GM12872 (cell line): Measurements from ENCODE around the gene GRM7.

Experiments
- CTCF ChIP-seq: IDR thresholded peaks from 3 replicates; pipeline ENCODE4 v1.5.1; 2011; ENCODE audit warnings: low read depth, mild to moderate bottlenecking, low read length, moderate library complexity; ENCODE audit not compliant: insufficient read depth

GRM7 gene

GRCh38 chr3:7759630-7760029, 898.7 kb downstream of the GRM7 start:
- TF ChIP-seq CTCF, result no peak

GRCh38 chr3:7760718-7761117, 899.8 kb downstream of the GRM7 start:
- no peak for TF ChIP-seq CTCF

- TF ChIP-seq CTCF, result no peak
Measured at GRCh38 chr3:7764115-7764514, 903.2 kb downstream of the GRM7 start.

- TF ChIP-seq CTCF, result no peak
Measured at GRCh38 chr3:7766530-7766929, 905.6 kb downstream of the GRM7 start.

GRCh38 chr3:7779331-7779730, 918.4 kb downstream of the GRM7 start:
- no peak for TF ChIP-seq CTCF

- no peak for TF ChIP-seq CTCF
Measured at GRCh38 chr3:7781395-7781794, 920.5 kb downstream of the GRM7 start.

GRCh38 chr3:7787871-7788828, 927.2 kb downstream of the GRM7 start:
- TF ChIP-seq CTCF, result no peak
